ENCODE data around the gene TIMELESS. TPM values are rescaled to one million over a fixed set of nuclear protein-coding genes. Genes with fewer than 3 reads are reported as not detected.
"Not testable (repeated sequence)": the region's sequence is repeated elsewhere in the genome, so short reads cannot be mapped to it uniquely, and the experiment has no call there.

Gene TIMELESS
- polyA plus RNA-seq, 1 donor (not counting 4 experiments of a cell fraction or from before 2014, with no cell fraction given): 3.5 TPM

GRCh38 chr12:56449622-56449984, 377 bp upstream of the TIMELESS start:
- Histone ChIP-seq H2AFZ (ENCODE audit: control insufficient read depth, low read length) (peak overlapping the region; percentile 77), H3K36me3 (ENCODE audit: control insufficient read depth in 2 of 2, extremely low read depth in 1 of 2, insufficient read depth in 2 of 2, low read length in 2 of 2) (no peaks in the 10 kb centered on the region), H3K79me2 (ENCODE audit: control insufficient read depth, insufficient read depth, low read length) (no peaks in the 10 kb centered on the region), H3K9me3 (ENCODE audit: control insufficient read depth, low read depth, low read length) (no peaks in the 10 kb centered on the region), H3K27ac (ENCODE audit: control insufficient read depth, insufficient read depth, low read length) (peak overlapping the region; percentile 70), H3K4me2 (ENCODE audit: control insufficient read depth, extremely low read depth, insufficient read depth, low read depth, low read length) (peak overlapping the region; percentile 88), H4K20me1 (ENCODE audit: control insufficient read depth, extremely low read depth, insufficient read depth, low read length) (no peaks in the 10 kb centered on the region), H3K4me3 (ENCODE audit: control insufficient read depth in 2 of 3, extremely low read depth in 1 of 3, insufficient read depth in 2 of 3, low read depth in 1 of 3, low read length in 3 of 3) (peak overlapping the region; percentile 72 to 88 (median 82)), H3K9ac (ENCODE audit: control insufficient read depth, extremely low read depth, insufficient read depth, low read length) (peak overlapping the region; percentile 74), H3K9me1 (ENCODE audit: control insufficient read depth, extremely low read depth, insufficient read depth, low read length) (no peaks in the 10 kb centered on the region), H3K27me3 (ENCODE audit: control insufficient read depth, extremely low read depth, insufficient read depth, low read length) (no peaks in the 10 kb centered on the region), H3K4me1 (ENCODE audit: control insufficient read depth, extremely low read depth, insufficient read depth, low read length) (peaks cover 4% of the 10 kb centered on the region)
- FAIRE-seq: no peak
- dilution Hi-C loops (cut with MboI; ENCODE audit: extremely low pct_ligation_motif_present, low sequenced_read_pairs): no loop called here
- DNase-seq (ENCODE audit: low read depth, low spot score): no peak
- TF ChIP-seq CTCF (optimal IDR thresholded peaks at IDR 0.05 in 1 of 3, IDR thresholded peaks at IDR 0.05 in 1 of 3, conservative IDR thresholded peaks at IDR 0.05 in 1 of 3; ENCODE audit: extremely low read depth in 1 of 3, insufficient read depth in 2 of 3, low read length in 3 of 3): no peak
- no peak for TF ChIP-seq EZH2 (IDR thresholded peaks at IDR 0.05; ENCODE audit: low read length)

DNA sequence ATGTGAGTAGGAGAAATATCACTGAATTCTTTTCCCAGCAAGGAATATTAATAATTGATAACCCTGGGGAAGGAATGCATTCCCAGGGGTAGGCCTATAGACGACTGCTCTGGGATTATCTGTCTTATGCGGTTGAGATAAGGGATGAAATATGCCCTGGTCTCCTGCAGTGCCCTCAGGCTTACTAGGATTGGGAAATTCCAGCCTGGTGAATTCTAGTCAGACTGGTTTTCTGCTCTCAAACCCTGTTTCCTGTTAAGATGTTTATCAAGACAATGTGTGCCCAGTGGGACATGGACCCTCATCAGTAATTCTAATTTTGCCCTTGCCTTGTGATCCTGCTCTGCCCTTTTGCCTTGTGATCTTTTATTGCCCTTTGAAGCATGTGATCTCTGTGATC, 6.0 kb downstream of the TIMELESS start:
- H4K20me1 ChIP-seq (ENCODE audit: control insufficient read depth, extremely low read depth, insufficient read depth, low read length); dilution Hi-C loops (cut with MboI; ENCODE audit: extremely low pct_ligation_motif_present, low sequenced_read_pairs); H3K4me1 ChIP-seq (ENCODE audit: control insufficient read depth, extremely low read depth, insufficient read depth, low read length); H3K9ac ChIP-seq (ENCODE audit: control insufficient read depth, extremely low read depth, insufficient read depth, low read length); H3K27ac ChIP-seq (ENCODE audit: control insufficient read depth, insufficient read depth, low read length); H3K9me1 ChIP-seq (ENCODE audit: control insufficient read depth, extremely low read depth, insufficient read depth, low read length); H2AFZ ChIP-seq (ENCODE audit: control insufficient read depth, low read length); H3K27me3 ChIP-seq (ENCODE audit: control insufficient read depth, extremely low read depth, insufficient read depth, low read length); H3K4me2 ChIP-seq (ENCODE audit: control insufficient read depth, extremely low read depth, insufficient read depth, low read depth, low read length); H3K4me3 ChIP-seq (ENCODE audit: control insufficient read depth in 2 of 3, extremely low read depth in 1 of 3, insufficient read depth in 2 of 3, low read depth in 1 of 3, low read length in 3 of 3); DNase-seq (ENCODE audit: low read depth, low spot score); H3K36me3 ChIP-seq (ENCODE audit: control insufficient read depth in 2 of 2, extremely low read depth in 1 of 2, insufficient read depth in 2 of 2, low read length in 2 of 2); FAIRE-seq; H3K9me3 ChIP-seq (ENCODE audit: control insufficient read depth, low read depth, low read length): not testable (repeated sequence)
- H3K79me2 ChIP-seq (ENCODE audit: control insufficient read depth, insufficient read depth, low read length): peaks cover 15% of the 10 kb centered on the region

GRCh38 chr12:56437430-56438176, 11.6 kb downstream of the TIMELESS start:
- H3K27ac ChIP-seq (ENCODE audit: control insufficient read depth, insufficient read depth, low read length): no peak overlapping the region
- no peaks in the 10 kb centered on the region for H4K20me1 ChIP-seq (ENCODE audit: control insufficient read depth, extremely low read depth, insufficient read depth, low read length)
- H3K9me1 ChIP-seq (ENCODE audit: control insufficient read depth, extremely low read depth, insufficient read depth, low read length): no peaks in the 10 kb centered on the region
- H3K36me3 ChIP-seq (ENCODE audit: control insufficient read depth in 2 of 2, extremely low read depth in 1 of 2, insufficient read depth in 2 of 2, low read length in 2 of 2): peaks cover 0 to 10% of the 10 kb centered on the region in 2 experiments
- TF ChIP-seq CTCF (optimal IDR thresholded peaks at IDR 0.05 in 1 of 3, IDR thresholded peaks at IDR 0.05 in 1 of 3, conservative IDR thresholded peaks at IDR 0.05 in 1 of 3; ENCODE audit: extremely low read depth in 1 of 3, insufficient read depth in 2 of 3, low read length in 3 of 3) (no peak), EZH2 (IDR thresholded peaks at IDR 0.05; ENCODE audit: low read length) (no peak)
- H2AFZ ChIP-seq (ENCODE audit: control insufficient read depth, low read length): no peak overlapping the region
- DNase-seq (ENCODE audit: low read depth, low spot score): no peak
- FAIRE-seq: no peak
- dilution Hi-C loops (cut with MboI; ENCODE audit: extremely low pct_ligation_motif_present, low sequenced_read_pairs): no loop called here
- H3K9ac ChIP-seq (ENCODE audit: control insufficient read depth, extremely low read depth, insufficient read depth, low read length): no peak overlapping the region
- no peaks in the 10 kb centered on the region for H3K9me3 ChIP-seq (ENCODE audit: control insufficient read depth, low read depth, low read length)
- no peak overlapping the region for H3K4me3 ChIP-seq (ENCODE audit: control insufficient read depth in 2 of 3, extremely low read depth in 1 of 3, insufficient read depth in 2 of 3, low read depth in 1 of 3, low read length in 3 of 3)
- no peaks in the 10 kb centered on the region for H3K27me3 ChIP-seq (ENCODE audit: control insufficient read depth, extremely low read depth, insufficient read depth, low read length)
- H3K79me2 ChIP-seq (ENCODE audit: control insufficient read depth, insufficient read depth, low read length): peaks cover 22% of the 10 kb centered on the region
- H3K4me1 ChIP-seq (ENCODE audit: control insufficient read depth, extremely low read depth, insufficient read depth, low read length): no peaks in the 10 kb centered on the region
- no peak overlapping the region for H3K4me2 ChIP-seq (ENCODE audit: control insufficient read depth, extremely low read depth, insufficient read depth, low read depth, low read length)
